ENCODE measurements around the gene ZG16.
A peak's percentile ranks its signal among the peaks of the same experiment; 100 is the strongest.

Gene ZG16

GRCh38 chr16:29810699-29811169, 32.7 kb downstream of the ZG16 start:
- no peak for DNase-seq

- peak; percentile 78 to 87 for DNase-seq
These were observed 33.3 kb downstream of the ZG16 start for GRCh38 chr16:29811170-29811895.

- peak; percentile 55 to 69 for DNase-seq
These were observed 34.0 kb downstream of the ZG16 start, which contains the start of gene PRRT2 for GRCh38 chr16:29811896-29812665. Gene PRRT2 (plus strand): TSS chr16:29812193. CDS start chr16:29813055, 862 bp downstream.

GRCh38 chr16:29812754-29813643, 34.9 kb downstream of the ZG16 start:
- DNase-seq, result no peak

GRCh38 chr16:29813644-29814562, 35.8 kb downstream of the ZG16 start:
- DNase-seq, result no peak

- DNase-seq, result no peak
These were observed 36.5 kb downstream of the ZG16 start for GRCh38 chr16:29814592-29814991.

GRCh38 chr16:29815032-29815721, 37.1 kb downstream of the ZG16 start:
- peak; percentile 63 to 71 for DNase-seq

- DNase-seq, result peak; percentile 98
These were observed 38.0 kb downstream of the ZG16 start, which contains the start of gene PAGR1 for GRCh38 chr16:29815793-29816693. Gene PAGR1 (plus strand): TSS chr16:29816152. CDS start chr16:29816526, 374 bp downstream.

- DNase-seq, result peak; percentile 67 to 79
These were observed 38.8 kb downstream of the ZG16 start for GRCh38 chr16:29816694-29817441.

GRCh38 chr16:29818082-29818481, 40.0 kb downstream of the ZG16 start:
- DNase-seq, result no peak

- DNase-seq, result no peak
These were observed 41.5 kb downstream of the ZG16 start for GRCh38 chr16:29819506-29819905.

- DNase-seq, result peak; percentile 63 to 66
These were observed 42.2 kb downstream of the ZG16 start, which contains the start of gene MVP for GRCh38 chr16:29820271-29820701. Gene MVP (plus strand): TSS chr16:29820462. CDS start chr16:29830550, 10,088 bp downstream.

GRCh38 chr16:29820730-29821642, 42.9 kb downstream of the ZG16 start:
- DNase-seq, result peak; percentile 54 to 60

GRCh38 chr16:29821643-29822115, 43.6 kb downstream of the ZG16 start:
- no peak for DNase-seq

- no peak for DNase-seq
These were observed 46.6 kb downstream of the ZG16 start for GRCh38 chr16:29824589-29825144.

GRCh38 chr16:29825145-29826044, 47.3 kb downstream of the ZG16 start:
- DNase-seq, result peak; percentile 52 to 59

All from stimulated activated CD4-positive, alpha-beta T cell treated with anti-CD3 and anti-CD28 coated beads, Interleukin-2, amount 100 ng/mL, for 24 hours (primary cell).